NCI-H2171 treated with DMSO at 0.1 percent for 48 hours (cell line): ENCODE results near the gene FBXL2.

ENCODE experiments used
- DNase-seq: peaks from one replicate; lab custom pipeline; 2025; lab: John Stamatoyannopoulos, UW

Gene FBXL2

GRCh38 chr3:33277193-33277882 is at the start of gene FBXL2:
TSS of gene FBXL2 (plus strand) at chr3:33277442. CDS start at chr3:33277513, 71 bp downstream.
- DNase-seq = peak; percentile 72

GRCh38 chr3:33229066-33229465 is 48.2 kb upstream of the FBXL2 start:
- no peak for DNase-seq

GRCh38 chr3:33229947-33230346 is 47.3 kb upstream of the FBXL2 start:
- DNase-seq = no peak

GRCh38 chr3:33231756-33232465 is 45.3 kb upstream of the FBXL2 start:
- DNase-seq = no peak

- no peak for DNase-seq
Measured at GRCh38 chr3:33233884-33234283, 43.4 kb upstream of the FBXL2 start.

- DNase-seq = no peak
Measured at GRCh38 chr3:33236005-33236404, 41.2 kb upstream of the FBXL2 start.

GRCh38 chr3:33237439-33237838 is 39.8 kb upstream of the FBXL2 start:
- DNase-seq = no peak

- DNase-seq = no peak
Measured at GRCh38 chr3:33238923-33239322, 38.3 kb upstream of the FBXL2 start.

GRCh38 chr3:33240261-33240660 is 37.0 kb upstream of the FBXL2 start:
- DNase-seq = no peak

GRCh38 chr3:33246786-33247185 is 30.5 kb upstream of the FBXL2 start:
- DNase-seq = no peak

GRCh38 chr3:33250712-33251111 is 26.5 kb upstream of the FBXL2 start:
- DNase-seq = no peak

- no peak for DNase-seq
Measured at GRCh38 chr3:33256249-33256648, 21.0 kb upstream of the FBXL2 start.

GRCh38 chr3:33260104-33260503 is 17.1 kb upstream of the FBXL2 start:
- DNase-seq = no peak

GRCh38 chr3:33269385-33269784 is 7.9 kb upstream of the FBXL2 start:
- no peak for DNase-seq

- no peak for DNase-seq
Measured at GRCh38 chr3:33271324-33271723, 5.9 kb upstream of the FBXL2 start.

- no peak for DNase-seq
Measured at GRCh38 chr3:33273628-33274027, 3.6 kb upstream of the FBXL2 start.

- peak; percentile 75 for DNase-seq
Measured at GRCh38 chr3:33278163-33278562, 921 bp downstream of the FBXL2 start.

GRCh38 chr3:33287672-33288282 is 10.5 kb downstream of the FBXL2 start:
- DNase-seq = no peak

- DNase-seq = no peak
Measured at GRCh38 chr3:33299395-33300081, 22.3 kb downstream of the FBXL2 start.

- DNase-seq = no peak
Measured at GRCh38 chr3:33312361-33312760, 35.1 kb downstream of the FBXL2 start.

- no peak for DNase-seq
Measured at GRCh38 chr3:33313331-33313730, 36.1 kb downstream of the FBXL2 start.

- DNase-seq = no peak
Measured at GRCh38 chr3:33314993-33315392, 37.8 kb downstream of the FBXL2 start.

GRCh38 chr3:33315826-33316225 is 38.6 kb downstream of the FBXL2 start:
- DNase-seq = no peak
